Measurements from ENCODE around the gene RTN4RL1. TPM values are rescaled to one million over a fixed set of nuclear protein-coding genes. Genes with fewer than 3 reads are reported as not detected.
"Not testable (repeated sequence)": the region's sequence is repeated elsewhere in the genome, so short reads cannot be mapped to it uniquely, and the experiment has no call there.

The RTN4RL1 gene
- polyA plus RNA-seq, 4 donors, result 0.69 to 2.2 (median 1.8) TPM

DNA sequence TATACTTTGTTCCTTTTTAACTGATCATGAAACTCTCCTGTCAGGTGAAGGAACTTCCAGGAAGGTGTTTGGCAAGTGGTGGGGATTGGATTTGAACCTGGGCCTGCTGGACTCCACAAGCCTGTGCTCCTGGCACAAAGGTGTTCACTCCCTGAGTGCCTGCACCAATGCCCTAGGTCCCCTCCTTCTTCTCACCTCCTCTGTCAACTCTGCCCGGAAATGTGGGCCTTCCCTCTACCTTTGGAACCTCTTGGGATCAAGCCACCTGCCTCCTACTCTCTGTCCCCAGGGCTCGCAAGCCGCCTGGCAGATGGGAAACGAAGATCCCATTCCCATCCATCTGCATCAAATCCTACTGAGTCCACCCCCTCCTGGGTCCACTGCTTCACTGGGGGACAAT is 40.0 kb downstream of the RTN4RL1 start:
- DNase-seq (ENCODE audit: low read depth in 4 of 4, low spot score in 2 of 4), result no peak

DNA sequence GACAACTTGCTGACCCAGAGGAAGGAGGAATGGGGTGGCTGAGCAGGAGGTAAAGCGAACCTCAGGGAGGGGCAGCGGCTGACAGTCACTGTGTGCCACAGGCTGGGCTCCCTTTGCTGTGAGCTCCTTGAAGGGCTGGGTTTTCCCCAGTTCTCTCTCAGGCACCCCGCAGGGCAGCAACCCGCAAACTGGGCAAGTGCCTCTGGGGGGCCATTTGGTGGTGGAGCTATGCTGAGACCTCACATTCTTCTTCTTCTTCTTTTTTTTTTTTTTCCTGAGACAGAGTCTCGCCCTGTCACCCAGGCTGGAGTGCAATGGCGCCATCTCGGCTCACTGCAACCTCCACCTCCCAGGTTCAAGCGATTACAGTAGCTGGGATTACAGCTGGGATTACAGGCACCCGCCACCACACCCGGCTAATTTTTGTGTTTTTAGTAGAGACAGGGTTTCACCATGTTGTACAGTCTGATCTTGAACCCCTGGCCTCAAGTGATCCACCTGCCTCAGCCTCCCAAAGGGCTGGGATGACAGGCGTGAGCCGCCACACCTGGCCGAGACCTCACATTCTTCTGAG is 42.3 kb downstream of the RTN4RL1 start:
- DNase-seq (ENCODE audit: low read depth in 4 of 4, low spot score in 2 of 4), result not testable (repeated sequence)

DNA sequence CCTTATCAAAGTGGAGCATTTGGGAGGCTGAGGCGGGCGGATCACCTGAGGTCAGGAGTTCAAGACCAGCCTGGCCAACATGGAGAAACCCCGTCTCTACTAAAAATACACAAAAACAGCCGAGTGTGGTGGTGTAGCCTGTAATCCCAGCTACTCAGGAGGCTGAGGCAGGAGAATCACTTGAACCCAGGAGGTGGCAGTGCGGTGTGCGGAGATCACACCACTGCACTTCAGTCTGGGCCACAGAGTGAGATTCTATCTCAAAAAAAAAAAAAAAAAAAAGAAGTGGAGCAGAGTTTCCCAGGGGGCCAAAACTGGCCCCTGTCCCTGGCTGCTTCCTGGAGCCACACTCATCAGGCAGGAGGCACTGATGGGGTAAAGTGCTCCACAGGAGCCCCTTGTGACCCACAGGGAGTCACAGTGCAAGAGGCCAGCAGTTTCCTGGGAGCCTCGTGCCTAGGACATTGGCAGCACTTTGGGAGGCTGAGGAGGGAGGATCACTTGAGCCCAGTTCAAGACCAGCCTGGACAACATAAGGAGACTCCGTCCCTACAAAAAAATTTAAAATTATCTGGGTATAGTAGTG is 44.4 kb downstream of the RTN4RL1 start:
- DNase-seq (ENCODE audit: low read depth in 4 of 4, low spot score in 2 of 4), result no peak

DNA sequence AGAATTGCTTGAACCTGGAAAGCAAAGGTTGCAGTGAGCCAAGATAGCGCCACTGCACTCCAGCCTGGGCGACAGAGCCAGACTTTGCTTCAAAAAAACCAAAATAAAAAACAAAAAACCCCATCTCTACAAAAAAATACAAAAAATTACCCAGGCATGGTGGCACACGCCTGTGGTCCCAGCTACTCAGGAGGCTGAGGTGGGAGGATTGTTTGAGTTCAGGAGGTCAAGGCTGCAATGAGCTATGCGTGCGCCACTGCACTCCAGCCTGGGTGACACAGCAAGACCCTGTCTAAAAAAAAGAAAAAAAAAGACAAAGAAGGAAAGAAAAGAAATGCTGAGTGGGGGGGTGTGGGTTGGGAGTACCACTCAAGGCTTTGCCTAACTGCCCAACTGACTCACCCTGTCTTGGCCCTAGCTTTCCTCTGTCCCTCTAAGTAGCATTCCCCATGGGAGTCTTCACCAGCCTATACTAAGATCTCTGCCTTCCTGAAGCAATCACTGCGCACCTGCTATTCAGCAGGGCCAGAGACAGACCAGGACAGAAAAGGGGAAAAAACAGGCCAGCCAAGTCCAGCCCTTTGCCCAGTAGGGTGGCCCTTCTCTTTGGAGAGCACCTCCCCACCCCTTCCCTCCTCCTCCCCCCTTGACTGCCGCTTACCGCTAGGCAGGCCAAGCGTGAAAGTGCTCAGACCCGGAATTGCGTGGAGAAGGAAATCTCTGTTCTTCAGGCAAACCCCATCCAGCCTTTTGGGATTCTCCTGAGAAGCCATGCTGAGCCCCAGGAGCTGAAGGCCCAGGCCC is 45.8 kb downstream of the RTN4RL1 start:
- DNase-seq (ENCODE audit: low read depth in 4 of 4, low spot score in 2 of 4), result no peak

DNA sequence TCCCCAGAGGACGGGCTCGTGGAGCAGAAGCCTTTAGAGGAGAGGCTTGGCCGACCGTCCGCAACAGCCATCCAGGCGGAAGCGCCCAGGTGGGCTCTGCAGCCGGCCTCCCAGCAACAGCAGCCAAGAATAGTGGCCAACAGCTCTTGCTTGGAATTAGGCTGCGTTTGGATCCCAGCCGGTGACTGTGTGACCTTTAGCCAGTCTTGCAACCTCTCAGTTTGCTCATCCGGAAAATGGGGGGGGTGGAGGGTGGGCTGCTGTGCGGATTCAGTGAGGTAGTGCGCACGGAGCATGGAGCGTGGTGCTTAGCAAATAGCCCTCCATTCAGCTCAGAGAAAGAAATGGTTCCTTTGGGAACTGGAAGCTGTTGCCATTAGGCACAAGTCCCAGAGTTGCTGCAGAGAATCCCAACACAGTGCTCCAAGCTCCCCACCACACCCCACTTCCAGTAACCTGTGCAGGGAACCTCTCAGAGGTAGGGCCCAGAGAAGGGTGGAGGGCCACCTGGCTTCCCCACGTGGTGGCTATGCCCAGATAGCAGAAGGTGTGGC is 46.7 kb downstream of the RTN4RL1 start:
- no peak for DNase-seq (ENCODE audit: low read depth in 4 of 4, low spot score in 2 of 4)

DNA sequence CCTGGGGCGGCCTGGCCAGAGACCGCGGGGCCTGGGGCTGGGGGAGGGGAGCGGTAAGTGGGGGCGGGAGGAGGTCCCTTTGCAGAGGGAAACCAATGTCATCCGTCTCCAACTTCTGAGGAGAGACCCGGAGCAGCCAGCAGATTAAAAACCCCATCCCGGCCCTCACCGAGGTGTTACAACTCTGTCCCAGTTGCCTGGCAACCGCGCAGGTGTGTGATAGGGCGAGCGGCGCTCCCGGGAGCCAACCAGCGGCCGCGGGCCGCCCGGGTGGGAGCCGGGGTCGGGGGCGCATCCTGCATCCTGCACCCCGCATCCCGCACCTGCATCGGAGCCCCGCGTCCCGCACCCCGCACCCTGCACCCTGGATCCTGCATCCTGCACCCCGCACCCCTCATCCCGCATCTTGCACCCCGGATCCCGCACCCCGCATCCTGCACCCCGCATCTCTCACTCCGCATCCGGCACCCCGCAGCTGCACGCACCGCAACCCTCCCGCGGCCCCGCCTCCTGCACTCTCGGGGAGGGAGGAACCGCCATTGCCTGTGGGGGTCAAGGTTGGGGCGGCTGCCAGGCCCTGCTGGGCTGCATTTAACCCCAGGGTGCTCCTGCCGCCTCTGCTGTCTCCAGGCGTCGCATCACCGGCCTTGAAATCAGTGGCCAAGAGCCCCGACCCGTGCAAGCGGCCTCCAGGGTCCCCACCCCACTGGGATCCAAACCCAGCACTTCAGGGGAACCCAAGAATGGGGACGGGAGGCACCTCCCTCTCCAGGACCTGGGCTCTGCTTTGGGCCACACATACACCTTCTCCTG is 47.3 kb downstream of the RTN4RL1 start:
- DNase-seq (ENCODE audit: low read depth in 4 of 4, low spot score in 2 of 4), result no peak

DNA sequence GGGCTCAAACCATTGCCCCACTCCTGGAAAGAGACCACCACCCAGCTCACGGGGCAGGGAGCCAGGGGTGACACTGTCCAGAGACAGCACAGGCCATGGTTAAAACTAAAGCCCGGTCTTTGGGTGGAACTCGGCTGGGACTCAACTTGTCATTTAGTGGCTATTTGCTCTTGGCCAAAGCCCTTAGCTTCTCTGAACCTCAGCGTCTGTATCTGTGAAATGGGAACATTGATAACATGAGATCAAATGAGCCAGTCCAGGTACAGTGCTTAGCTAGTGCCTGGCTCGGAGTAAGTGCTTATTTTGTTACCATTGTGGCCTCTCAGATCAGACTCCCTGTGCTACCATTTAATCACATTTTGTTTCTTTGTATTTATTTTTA is 48.5 kb downstream of the RTN4RL1 start:
- DNase-seq (ENCODE audit: low read depth in 4 of 4, low spot score in 2 of 4), result no peak

DNA sequence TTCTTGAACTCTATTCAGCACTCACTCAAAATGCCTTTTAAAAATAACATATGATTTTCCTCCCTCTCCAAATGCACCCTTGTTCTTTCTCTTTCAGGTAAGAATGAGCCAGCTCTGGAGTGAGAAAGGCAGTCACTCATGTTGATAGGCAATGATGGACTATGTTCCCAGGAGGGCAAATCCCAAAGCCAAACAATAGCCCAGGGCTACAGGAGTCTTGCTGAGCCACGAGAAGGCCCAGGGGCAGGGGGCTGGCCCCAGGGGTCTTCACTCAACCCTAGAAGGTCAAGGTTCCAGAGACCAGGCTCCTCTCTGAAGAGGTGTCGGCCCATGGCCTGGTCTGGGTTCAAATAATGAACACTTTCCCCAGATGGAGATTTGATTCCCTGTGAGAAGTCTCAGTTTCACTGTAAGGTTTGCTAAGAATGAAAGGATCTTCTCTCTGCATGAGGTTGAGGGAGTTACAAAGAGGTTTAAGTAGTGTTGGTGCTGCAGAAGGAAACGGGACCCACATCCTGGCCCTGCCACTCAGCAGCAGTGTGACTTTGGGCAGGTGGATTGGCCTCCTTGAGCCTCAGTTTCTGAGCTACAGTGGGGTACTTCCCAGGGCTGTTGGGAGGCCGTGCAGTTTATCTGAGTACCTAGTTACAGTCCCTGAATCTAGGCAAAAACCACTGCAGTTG is 49.0 kb downstream of the RTN4RL1 start:
- DNase-seq (ENCODE audit: low read depth in 4 of 4, low spot score in 2 of 4), result no peak

DNA sequence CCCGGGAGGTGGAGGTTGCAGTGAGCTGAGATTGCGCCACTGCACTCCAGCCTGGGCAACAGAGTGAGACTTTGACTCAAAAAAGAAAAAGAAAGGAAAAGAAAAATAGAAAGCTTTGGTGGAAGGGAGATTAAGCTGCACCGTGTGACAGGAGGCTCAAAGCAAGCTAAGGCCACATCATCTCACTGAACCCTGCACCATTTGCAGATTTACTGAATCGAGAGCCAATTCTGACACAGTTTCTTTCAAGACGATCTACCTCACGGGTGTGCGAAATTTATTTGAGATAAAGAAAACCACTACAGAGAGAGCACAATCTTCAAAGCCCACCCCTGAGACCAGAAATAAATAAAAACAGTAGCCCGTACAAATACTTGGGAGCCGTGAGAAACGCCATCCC is 49.6 kb downstream of the RTN4RL1 start:
- no peak for DNase-seq (ENCODE audit: low read depth in 4 of 4, low spot score in 2 of 4)

DNA sequence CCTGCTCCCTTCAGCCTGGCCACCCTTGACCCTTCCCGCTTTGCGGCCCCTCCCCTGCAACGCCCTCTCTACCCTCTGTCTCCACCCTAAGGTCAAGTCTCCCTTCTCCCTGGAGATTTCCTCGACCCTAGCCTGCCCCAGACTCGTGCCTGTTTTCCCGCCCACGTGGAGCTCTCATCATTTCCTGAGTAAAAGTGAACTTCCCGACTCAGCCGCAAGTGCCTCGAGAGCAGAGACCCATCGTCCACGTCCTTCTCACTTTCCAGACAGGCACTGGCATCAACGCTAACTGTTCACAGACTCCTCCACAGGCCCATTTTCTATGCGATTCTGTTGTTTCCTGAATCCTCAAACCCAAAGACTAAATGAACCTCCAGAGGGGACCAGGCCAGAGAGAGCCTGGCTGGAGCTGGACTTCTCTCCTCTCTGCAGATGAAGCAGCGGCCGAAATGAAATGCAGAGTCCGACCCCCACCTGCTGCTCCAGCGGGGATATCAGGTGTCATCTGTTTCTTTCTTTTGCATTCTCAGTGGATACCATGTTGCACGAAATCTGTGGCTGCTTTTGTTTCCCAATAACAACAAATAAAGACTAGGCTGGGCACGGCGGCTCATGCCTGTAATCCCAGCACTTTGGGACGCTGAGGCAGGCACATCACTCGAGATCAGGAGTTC is 52.5 kb downstream of the RTN4RL1 start:
- no peak for DNase-seq (ENCODE audit: low read depth in 4 of 4, low spot score in 2 of 4)

DNA sequence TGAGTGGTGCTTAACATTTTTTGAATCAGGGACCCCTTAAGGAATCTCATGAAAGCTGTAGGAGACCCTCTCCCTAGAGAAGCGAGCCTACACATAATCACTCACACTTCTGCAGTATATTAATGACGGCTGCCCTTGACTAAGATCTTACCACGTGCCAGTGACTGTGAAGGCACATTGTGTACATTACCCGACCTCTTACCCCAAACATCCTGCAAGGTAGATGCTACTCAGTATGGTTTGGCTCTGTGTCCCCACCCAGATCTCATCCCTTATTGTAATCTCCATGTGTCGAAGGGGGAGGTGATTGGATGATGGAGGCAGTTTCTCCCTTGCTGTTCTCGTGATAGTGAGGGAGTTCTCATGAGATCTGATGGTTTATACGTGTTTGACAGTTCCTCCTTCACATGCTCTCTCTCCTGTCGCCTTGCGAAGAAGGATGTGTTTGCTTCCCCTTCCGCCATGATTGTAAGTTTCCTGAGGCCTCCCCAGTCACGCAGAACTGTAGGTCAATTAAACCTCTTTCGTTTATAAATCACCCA is 54.2 kb downstream of the RTN4RL1 start:
- DNase-seq (ENCODE audit: low read depth in 4 of 4, low spot score in 2 of 4), result no peak

DNA sequence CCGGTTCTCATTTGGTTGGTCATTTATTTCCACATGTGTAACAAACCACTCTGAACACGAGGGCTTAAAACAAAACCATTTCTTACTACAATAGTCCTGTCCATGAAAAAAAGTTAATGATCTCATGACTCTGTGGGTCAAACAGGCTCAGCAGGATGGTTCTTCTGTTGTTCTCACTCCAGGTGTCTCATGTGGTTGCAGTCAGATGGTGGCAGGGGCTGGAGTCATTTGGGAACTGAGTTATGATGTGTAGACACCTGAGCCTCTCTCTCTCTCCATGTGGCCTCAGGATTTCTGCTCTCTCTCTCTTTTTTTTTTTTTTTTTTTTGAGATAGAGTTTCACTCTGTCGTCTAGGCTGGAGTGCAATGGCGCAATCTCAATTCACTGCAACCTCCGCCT is 55.4 kb downstream of the RTN4RL1 start:
- no peak for DNase-seq (ENCODE audit: low read depth in 4 of 4, low spot score in 2 of 4)

DNA sequence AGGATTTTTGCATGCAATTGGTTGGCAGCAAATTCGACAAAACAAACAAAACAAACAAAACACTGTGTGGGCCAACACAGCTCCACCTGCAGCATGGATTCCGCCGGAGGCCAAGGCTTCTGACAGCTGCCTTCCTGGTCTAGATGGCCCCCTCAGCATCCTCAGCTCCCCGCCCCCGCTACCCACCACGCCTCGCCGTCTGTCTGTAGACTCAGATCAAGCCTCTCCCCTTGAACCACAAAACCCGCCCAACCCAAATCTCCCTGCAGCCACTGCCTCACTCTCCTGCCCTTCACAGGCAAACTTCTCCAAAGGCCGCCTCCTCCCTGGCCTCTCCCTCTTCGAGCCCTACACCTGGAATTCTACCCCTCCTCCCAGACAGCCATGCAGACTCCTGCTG is 57.9 kb downstream of the RTN4RL1 start:
- DNase-seq (ENCODE audit: low read depth in 4 of 4, low spot score in 2 of 4), result no peak

DNA sequence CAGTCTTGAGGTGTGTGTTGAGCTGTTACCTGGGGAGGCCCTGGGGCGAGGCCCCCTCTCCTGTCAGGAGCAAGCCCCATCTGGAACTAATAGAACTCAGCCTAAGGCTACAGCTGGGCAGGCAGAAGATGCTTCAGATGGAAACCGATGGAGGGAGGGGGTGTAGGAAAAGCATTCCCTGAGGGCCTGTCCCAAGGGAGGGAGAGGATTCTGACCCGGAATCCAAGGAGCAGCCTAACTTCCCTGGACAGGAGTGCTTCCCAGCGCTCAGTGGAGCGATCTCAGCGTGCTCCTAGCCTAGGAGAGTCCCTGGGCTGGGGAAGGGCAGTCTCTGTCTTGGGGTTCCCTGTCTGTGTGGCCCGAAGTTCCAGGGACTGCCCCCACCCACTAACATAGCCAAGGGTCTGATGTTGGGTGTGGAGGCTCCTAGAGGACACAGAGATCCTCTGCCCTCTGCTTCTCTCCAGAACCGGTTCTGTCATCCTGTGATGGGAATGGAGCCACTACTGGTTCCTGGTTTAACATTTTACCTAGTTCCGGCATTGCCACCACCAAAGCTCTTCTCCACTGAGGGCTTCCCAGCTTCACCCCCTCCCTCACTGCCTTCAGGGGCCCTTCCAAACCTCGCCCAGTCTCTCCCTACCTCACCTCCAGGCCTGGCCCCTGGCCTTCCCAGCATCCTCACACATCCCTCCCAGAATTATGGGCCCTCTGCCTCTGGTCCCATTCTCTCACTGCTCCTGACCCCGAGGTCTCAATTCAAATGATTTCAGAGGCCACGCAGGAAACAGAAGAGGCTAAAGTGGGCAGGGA is 58.7 kb downstream of the RTN4RL1 start:
- DNase-seq (ENCODE audit: low read depth in 4 of 4, low spot score in 2 of 4), result no peak

DNA sequence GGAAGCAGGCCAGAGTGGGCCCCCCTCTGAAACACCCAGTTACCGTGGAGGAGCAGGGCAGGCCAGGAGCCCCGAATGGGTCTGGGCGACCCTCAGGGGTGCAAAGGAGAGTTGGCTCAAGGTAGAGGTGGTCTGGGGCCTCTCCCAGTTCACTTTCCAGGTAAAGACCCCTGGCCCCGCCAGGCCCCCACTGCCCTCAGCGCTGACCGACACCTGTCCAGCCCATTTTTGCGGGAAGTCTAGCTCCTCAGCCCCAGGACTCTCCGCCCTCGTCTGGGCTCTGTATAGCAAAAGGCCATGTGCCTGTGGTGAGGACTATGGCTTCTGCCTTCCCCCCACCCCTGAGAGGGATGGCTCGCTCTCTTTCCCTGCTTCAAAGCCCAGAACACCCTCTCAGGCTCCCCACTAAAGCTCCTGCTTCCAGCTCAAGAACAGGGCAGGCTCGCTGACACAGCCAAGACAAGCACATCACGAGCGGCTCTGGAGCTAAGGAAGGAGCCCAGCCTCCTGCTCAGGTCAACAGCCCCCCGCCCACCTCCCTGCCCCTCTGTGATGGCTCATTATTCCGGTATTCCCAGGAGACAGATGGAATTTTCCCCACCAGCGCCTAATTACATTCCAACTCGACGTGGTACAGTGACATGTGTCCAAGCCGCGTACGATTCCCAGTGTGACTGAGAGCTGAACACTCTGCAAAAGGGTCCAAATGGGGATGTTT is 59.4 kb downstream of the RTN4RL1 start:
- DNase-seq (ENCODE audit: low read depth in 4 of 4, low spot score in 2 of 4), result no peak

DNA sequence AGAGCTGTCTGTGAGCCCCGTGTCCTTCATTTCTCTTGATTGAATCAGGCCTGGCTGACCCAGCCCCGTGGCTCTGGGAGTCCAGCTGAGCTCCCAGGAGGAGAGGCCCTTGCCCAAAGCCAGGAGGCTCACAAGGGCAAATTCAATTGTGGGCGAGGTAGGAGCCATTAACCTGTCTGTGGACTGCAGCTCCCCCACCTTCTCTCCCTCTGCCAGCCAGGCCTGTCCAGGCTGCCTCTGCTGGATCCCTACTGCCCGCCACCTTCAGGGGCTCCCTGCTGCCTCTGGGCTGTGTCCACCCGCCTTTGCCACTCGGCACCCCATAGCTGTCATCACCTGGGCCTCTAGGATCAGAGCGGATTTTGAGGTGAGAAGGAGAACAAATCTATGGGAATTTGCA is 61.9 kb downstream of the RTN4RL1 start:
- DNase-seq (ENCODE audit: low read depth in 4 of 4, low spot score in 2 of 4), result no peak

DNA sequence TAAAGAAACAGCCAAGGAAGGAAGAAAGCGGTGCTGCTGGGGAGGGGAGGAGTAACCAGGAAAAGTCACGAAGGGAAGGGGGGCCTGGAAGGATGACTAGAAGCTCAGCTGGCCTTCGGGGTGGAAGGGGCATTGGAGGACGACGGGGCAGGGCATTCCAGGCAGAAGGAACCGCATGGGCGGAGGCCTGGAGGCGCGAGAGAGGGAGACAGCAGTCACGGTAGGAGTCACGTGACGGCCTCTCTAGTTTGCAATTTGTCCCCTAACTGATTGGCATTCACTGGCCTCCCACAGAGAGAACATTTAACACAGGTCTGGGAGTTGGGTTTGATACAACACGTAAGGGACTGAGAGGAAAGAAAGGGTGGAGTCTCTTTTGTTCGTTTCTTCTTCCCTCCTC is 63.9 kb downstream of the RTN4RL1 start:
- DNase-seq (ENCODE audit: low read depth in 4 of 4, low spot score in 2 of 4), result no peak

DNA sequence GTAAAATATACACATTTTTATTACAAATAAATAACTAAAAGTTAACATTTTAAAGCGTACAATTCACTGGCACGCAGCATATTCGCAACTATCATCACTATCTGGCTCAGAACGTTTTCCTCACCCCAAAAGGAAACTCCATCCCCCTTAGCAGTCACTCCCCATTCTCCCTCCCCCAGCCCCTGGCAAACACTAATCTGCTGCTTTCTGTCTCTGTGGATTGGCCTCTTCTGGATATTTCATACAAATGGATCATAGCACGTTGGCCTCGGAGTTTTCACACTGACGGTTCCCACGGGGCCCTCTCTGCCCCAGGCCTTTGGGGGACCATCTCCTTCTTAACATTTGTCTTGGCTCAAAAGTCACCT is 64.6 kb downstream of the RTN4RL1 start:
- no peak for DNase-seq (ENCODE audit: low read depth in 4 of 4, low spot score in 2 of 4)
